ENCODE results near the gene MAP1B.

Gene MAP1B

DNA sequence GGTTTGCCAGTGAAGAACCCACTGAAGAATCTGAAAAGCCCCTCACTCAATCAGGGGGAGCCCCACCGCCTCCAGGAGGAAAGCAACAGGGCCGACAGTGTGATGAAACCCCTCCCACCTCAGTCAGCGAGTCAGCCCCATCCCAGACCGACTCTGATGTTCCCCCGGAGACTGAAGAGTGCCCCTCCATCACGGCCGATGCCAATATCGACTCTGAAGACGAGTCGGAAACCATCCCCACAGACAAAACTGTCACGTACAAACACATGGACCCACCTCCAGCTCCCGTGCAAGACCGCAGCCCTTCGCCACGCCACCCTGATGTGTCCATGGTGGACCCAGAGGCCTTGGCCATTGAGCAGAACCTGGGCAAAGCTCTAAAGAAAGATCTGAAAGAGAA lies 92.4 kb downstream of the MAP1B start:
- no peak for DNase-seq

DNA sequence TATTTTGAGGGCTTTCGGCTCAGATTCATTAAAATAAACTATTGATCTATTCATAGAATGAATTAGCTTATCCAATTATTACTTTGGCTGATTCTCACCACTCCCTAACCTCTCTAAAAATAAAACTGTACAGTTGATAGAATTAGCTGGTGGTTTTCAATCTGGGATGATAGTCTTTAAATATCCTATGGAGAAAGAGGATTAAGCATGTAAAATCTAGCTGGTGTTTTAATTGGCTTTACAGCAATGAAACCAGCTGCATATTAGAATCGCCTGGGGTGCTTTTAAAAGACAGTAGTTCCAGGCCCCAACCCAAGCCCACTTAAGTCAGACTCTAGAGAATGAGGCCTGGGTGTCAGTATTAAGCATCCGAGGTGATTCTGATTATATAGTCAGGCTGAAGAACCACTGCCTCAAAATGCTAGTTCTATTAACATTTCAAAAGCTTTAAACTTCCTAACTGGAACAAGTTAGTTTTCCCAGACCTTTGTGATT lies 95.1 kb downstream of the MAP1B start:
- no peak for DNase-seq

- no peak for DNase-seq
Measured at GRCh38 chr5:72203251-72203845, 96.1 kb downstream of the MAP1B start.

- DNase-seq: no peak
Measured at GRCh38 chr5:72204946-72205345, 97.7 kb downstream of the MAP1B start.

GRCh38 chr5:72205431-72206009 lies 98.2 kb downstream of the MAP1B start:
- no peak for DNase-seq

DNA sequence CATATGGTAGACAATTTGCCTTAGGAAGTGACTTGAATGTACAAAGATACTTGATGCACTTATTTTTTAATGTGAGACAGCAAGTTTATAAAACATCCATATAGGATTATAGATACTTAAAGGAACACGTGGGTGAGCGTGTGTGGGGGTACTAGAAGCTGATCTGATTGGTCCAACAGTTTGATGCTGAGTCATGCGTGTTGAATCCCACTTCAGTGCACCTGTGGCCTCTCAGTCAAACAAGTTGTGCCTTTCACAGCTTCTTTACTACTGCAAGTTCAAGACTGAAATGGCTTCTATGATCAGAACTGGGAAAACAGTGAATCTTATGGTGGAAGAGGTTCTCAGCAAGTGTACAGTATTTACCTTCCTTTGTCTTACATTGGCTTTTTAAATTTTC lies 98.9 kb downstream of the MAP1B start:
- DNase-seq: no peak

DNA sequence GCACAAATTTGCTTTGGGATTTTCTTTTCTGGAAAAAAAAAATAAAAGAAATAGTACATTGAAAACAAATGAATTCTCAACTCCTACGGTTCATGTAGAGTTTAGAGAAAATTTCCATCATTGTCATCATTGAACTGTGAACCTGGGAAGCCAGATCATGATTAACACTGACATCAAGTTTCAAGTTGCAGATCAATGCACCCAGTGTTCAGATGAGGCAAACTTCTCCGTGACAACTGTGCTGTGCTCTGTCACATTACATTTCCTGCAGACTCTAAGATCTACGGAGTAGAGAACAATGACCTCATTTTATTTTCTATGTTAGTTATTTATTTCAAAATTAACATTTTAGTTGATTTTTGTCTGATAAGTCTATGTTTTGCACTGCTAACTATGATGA lies 99.7 kb downstream of the MAP1B start:
- no peak for DNase-seq

DNA sequence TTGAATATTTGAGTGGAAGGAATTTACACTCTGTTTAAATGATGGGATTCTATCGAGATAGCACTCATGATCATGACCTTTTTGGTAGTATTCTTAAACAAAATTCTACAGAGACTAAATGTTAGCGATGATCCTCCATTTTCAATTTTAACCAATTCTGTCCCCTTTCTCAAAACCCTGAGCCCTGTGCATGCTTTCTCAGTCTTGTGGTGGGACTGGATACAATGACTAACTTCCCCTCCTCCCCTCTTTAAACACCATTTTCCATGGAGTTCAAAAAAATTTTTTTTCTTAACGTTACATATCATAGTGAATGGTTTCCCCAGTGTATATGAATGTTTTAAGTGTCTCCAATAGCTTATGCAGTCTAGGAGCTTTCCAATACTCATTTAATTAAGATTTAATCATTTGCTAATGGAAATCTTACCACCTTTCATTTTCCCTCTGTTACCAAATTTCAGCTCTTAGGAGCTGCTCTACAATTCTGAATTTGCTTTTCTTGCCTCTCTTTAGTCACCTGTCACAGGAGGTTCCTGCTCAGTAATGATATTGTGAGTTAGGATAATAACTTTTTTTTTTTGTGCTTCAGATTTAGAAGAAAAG lies 101.2 kb downstream of the MAP1B start:
- no peak for DNase-seq

GRCh38 chr5:72209147-72210115 lies 102.2 kb downstream of the MAP1B start:
- DNase-seq: no peak

- DNase-seq: no peak
Measured at GRCh38 chr5:72210888-72211678, 103.8 kb downstream of the MAP1B start.

DNA sequence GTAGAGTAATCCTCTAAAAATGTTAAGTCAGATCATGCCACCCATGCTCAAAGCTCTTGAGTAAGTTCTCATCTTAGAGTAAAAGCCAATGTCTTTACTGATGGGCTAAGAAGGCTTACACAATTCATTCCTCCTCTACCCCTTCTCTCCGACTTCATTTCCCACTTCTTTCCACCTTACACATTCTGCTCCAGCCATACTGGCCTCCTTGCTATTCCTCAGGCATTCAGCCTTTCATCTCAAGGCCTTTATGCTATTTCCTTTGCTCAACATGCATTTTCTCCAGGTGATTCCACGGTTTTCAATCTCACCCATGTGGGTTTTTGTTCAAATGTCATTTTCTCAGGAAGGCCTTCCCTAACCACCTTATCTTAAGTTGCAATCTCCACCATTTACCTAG lies 104.9 kb downstream of the MAP1B start:
- DNase-seq: no peak

- no peak for DNase-seq
Measured at GRCh38 chr5:72213482-72213881, 106.2 kb downstream of the MAP1B start.

- DNase-seq: no peak
Measured at GRCh38 chr5:72214168-72214567, 106.9 kb downstream of the MAP1B start.

- DNase-seq: no peak
Measured at GRCh38 chr5:72216756-72217155, 109.5 kb downstream of the MAP1B start.

GRCh38 chr5:72221099-72221498 lies 113.8 kb downstream of the MAP1B start:
- DNase-seq: no peak

- DNase-seq: no peak
Measured at GRCh38 chr5:72221541-72221940, 114.3 kb downstream of the MAP1B start.

DNA sequence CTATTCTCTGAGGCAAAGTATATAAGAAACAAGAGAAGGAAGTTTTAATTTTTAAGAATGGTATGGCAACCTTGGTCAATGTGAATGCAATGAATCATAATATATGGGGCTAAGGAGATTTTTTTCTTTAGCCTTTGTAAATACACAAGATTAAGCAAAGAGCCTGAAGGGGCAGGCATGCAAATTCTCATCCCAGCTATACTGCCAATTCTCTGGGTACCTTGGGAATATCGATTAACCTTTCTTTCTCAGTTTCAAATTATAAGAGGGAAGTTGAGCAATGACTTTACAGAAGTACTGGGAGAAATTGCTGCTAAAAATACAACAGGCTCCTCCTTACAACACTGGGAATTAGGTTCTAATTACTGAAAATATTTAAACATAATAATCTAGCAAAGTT lies 115.2 kb downstream of the MAP1B start:
- DNase-seq: no peak

- DNase-seq: peak; percentile 83
Measured at GRCh38 chr5:72223371-72223770, 116.1 kb downstream of the MAP1B start.

GRCh38 chr5:72224946-72225463 lies 117.7 kb downstream of the MAP1B start:
- no peak for DNase-seq

- no peak for DNase-seq
Measured at GRCh38 chr5:72225741-72226140, 118.5 kb downstream of the MAP1B start.

DNA sequence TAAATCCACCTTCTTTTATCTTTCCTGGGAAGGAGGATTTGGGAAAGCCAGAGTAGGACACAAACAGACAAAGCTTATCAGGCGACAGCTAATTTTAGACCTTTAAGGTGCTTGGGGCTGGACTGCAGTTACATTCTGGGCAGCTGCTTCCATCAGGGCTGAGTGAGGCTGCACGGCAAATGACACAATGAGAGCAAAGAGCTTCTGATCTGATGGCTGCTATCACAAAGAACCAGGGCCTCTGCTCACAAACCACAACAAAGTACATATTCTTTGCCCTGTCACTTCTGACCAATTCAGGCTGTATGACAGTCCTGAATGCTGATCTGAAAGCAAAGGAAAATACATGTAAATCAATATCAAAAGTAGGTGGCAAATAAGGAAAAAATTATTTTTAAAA lies 119.7 kb downstream of the MAP1B start:
- no peak for DNase-seq

DNA sequence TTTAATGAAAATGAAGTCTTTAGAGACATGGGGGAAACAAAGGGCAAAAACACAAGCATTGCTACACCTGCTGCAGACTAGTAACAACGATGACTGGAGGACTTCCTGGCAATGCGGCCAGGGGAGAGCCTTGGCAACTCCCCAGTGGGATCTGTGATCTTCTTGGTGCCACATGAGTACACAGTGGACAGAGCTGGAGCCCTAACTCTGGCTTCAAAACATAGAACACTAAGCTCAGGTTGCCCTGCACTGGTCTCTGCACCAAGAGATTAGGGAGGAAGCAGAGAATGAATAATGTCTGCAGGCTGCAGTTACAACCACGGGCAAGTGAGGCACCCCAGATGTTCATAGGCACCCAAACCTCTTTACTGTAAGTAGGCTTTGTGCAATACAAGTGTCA lies 121.7 kb downstream of the MAP1B start:
- no peak for DNase-seq
